ENCODE data around the gene DGUOK. TPM values are rescaled to one million over a fixed set of nuclear protein-coding genes. Genes with fewer than 3 reads are reported as not detected.

DGUOK gene
- total RNA-seq, 1 donor from 2014 or later: 98.0 TPM

DNA sequence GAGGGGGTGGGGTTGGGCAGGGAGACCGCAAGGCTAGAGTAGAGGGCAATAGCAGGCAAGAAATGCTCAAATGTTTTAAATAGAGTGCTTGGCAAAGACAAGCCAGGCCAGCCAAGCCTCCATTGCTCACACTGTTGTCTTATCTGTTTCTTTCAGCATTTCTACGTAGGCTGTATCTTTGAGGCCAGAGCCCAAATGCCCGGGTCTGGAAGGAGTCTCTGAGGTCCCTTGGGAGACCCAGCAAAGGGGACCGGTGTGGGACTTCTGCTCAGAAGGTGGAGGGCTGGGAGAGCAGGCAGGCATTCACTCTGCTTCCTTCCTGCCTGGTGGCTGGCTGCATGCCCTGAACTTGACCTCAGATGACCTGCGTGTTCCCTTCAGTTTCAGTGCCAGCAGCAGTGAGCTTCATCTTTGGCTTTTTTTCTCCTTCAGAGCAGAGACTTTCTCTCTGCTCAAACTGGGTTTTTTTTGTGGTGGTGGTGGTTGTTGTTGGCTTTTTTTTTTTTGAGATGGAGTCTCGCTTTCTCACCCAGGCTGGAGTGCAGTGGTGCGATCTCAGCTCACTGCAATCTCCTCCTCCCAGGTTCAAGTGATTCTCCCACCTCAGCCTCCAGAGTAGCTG lies 44.3 kb downstream of the DGUOK start:
- intact Hi-C loops (cut with micrococcal nuclease): loop anchor here (1.0 to 2.0 kb wide), 3 partner anchors 8 to 176 kb away; partner anchors contain the start of genes BOLA3 and TET3
- DNase-seq (ENCODE audit: low spot score): peak; percentile 32
- no peaks in the 10 kb centered on the region for H3K27me3 Mint-ChIP-seq (ENCODE audit: insufficient read depth)
- H3K4me3 Mint-ChIP-seq: peak overlapping the region; percentile 69
- H3K9me3 Mint-ChIP-seq: no peaks in the 10 kb centered on the region
- H3K36me3 Mint-ChIP-seq (ENCODE audit: low read depth): no peaks in the 10 kb centered on the region
- H3K27ac Mint-ChIP-seq: peak overlapping the region; percentile 79
- peaks cover 38% of the 10 kb centered on the region for H3K4me1 Mint-ChIP-seq (ENCODE audit: low read depth)

DNA sequence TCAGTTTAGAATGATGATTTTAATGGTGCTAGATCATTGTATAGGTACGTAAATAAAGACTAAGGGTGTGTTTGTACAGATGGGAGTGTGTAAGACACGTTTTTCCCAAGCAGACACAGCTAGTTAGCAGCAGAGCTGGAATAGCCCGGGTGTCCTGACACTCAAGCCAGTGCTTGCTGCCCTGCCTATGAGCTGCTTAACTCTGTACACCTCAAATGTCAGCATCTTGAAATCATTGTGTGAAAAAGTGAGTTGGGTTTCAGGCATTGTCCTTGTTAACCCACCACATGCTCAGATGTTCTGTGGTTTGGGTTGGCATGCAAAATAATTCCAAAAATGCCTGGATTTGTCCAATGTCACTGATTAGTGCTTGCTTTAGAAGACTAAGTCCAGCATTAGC lies 45.0 kb downstream of the DGUOK start:
- intact Hi-C loops (cut with micrococcal nuclease): loop anchor here (1.0 to 2.0 kb wide), 3 partner anchors 8 to 175 kb away; partner anchors contain the start of genes BOLA3 and TET3
- peak overlapping the region; percentile 69 for H3K4me3 Mint-ChIP-seq
- H3K4me1 Mint-ChIP-seq (ENCODE audit: low read depth): peaks cover 38% of the 10 kb centered on the region
- no peaks in the 10 kb centered on the region for H3K36me3 Mint-ChIP-seq (ENCODE audit: low read depth)
- H3K9me3 Mint-ChIP-seq: no peaks in the 10 kb centered on the region
- no peaks in the 10 kb centered on the region for H3K27me3 Mint-ChIP-seq (ENCODE audit: insufficient read depth)
- peak overlapping the region; percentile 79 for H3K27ac Mint-ChIP-seq
- no peak for DNase-seq (ENCODE audit: low spot score)

DNA sequence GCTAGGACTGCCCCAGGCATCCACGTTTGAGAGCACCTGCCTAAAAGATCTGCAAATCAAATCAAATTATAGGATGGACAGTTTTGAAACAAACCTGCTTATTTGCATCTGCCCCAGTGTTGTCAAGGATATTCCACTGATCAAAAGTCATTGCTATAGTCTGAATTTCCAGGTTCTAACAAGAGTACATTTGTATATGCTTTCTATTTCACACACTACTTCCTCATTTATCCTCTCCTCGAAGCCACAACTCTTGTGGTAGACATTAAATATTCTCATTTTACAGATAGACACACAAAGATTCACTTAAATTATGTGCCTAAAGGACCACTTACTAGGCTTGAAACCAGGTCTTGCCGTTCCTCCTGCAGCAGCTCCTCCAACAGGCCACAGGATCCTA lies 46.2 kb downstream of the DGUOK start:
- H3K27me3 Mint-ChIP-seq (ENCODE audit: insufficient read depth): no peaks in the 10 kb centered on the region
- H3K36me3 Mint-ChIP-seq (ENCODE audit: low read depth): no peaks in the 10 kb centered on the region
- peaks cover 48% of the 10 kb centered on the region for H3K4me1 Mint-ChIP-seq (ENCODE audit: low read depth)
- H3K9me3 Mint-ChIP-seq: no peaks in the 10 kb centered on the region
- no peak for DNase-seq (ENCODE audit: low spot score)
- intact Hi-C loops (cut with micrococcal nuclease): no loop called here
- H3K27ac Mint-ChIP-seq: no peak overlapping the region
- no peak overlapping the region for H3K4me3 Mint-ChIP-seq

DNA sequence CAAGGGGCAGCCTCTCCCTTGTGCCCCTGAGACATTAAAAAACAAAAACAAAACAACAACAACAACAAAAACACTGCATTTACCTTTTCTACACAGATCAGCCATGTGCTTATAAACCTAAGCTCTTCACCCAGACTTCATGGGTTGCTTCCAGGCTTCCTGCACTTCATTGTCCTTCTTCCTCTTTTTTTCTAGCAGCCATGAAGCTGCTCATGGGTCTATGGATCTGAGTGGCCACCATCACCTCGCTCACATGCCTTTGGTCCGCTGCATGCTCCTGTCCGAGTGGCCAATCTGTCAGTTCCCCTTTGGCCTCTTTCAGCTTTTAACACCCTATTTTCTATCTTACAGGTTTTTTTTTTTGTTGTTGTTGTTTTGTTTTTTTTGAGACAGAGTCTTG lies 49.1 kb downstream of the DGUOK start:
- Mint-ChIP-seq H3K4me3 (no peak overlapping the region), H3K36me3 (ENCODE audit: low read depth) (peaks cover 1% of the 10 kb centered on the region), H3K27ac (no peak overlapping the region), H3K4me1 (ENCODE audit: low read depth) (peaks cover 62% of the 10 kb centered on the region), H3K9me3 (no peaks in the 10 kb centered on the region), H3K27me3 (ENCODE audit: insufficient read depth) (no peaks in the 10 kb centered on the region)
- intact Hi-C loops (cut with micrococcal nuclease): no loop called here
- no peak for DNase-seq (ENCODE audit: low spot score)

DNA sequence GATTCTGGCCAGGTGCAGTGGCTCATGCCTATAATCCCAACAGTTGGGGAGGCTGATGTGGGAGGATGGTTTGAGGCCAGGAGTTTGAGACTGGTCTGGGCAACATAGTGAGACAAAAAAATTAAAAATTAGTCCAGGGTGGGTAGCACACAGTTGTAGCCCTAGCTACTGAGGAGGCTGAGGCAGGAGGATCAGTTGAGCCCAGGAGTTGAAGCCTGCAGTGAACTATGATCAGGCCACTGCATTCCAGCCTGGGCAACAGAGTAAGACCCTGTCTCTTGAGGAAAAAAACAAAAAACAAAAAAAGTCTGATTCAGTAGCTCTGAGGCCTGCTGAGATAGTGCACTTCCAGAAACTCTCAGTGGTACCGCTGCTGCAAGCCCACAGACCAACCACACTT lies 50.1 kb downstream of the DGUOK start:
- Mint-ChIP-seq H3K4me3 (no peak overlapping the region), H3K27me3 (ENCODE audit: insufficient read depth) (peaks cover 5% of the 10 kb centered on the region), H3K9me3 (no peaks in the 10 kb centered on the region), H3K36me3 (ENCODE audit: low read depth) (peaks cover 1% of the 10 kb centered on the region), H3K27ac (no peak overlapping the region), H3K4me1 (ENCODE audit: low read depth) (peaks cover 62% of the 10 kb centered on the region)
- intact Hi-C loops (cut with micrococcal nuclease): no loop called here
- DNase-seq (ENCODE audit: low spot score): no peak

DNA sequence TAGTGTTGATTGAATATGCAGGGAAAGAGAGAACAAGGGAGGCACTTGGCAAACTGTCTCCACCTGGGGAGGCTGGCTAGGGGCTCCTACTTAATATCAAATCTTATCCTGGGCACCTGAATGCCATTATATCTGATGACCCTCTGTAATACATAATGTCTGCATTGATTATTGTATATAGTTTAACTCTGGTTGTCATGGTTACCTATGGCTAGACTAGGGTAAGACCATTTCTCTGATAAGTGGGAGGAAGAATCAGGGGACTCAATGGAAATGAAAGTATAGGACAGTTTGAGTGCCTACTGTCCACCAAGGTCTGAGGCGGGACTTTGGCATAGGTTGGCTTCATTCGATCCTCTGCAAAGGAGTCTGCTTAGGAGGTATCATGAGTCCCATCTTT lies 50.8 kb downstream of the DGUOK start:
- Mint-ChIP-seq H3K4me1 (ENCODE audit: low read depth) (peaks cover 62% of the 10 kb centered on the region), H3K9me3 (no peaks in the 10 kb centered on the region), H3K36me3 (ENCODE audit: low read depth) (peaks cover 1% of the 10 kb centered on the region), H3K4me3 (no peak overlapping the region), H3K27me3 (ENCODE audit: insufficient read depth) (peaks cover 12% of the 10 kb centered on the region), H3K27ac (peak overlapping the region; percentile 12)
- intact Hi-C loops (cut with micrococcal nuclease): no loop called here
- no peak for DNase-seq (ENCODE audit: low spot score)

DNA sequence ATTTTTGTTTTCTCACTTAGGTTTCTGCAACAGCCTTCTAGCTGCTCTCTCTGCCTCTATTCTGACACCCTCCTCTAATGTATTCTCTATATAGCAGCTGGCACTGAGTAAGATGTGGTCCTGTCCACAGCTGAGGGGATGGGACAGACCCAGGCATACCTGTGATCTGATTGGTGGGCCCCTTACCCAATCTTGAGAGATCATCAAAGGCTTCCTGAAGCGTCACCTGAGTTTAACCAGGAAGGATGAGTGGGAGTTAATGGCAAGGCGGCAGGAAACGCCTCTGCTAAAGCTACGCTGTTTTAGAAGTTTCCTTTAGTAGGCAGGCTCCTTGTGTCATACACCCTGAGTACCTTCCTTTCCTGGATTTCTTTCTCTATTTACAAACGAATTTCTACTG lies 52.3 kb downstream of the DGUOK start:
- Mint-ChIP-seq H3K27ac (peak overlapping the region; percentile 61), H3K4me3 (peak overlapping the region; percentile 67), H3K27me3 (ENCODE audit: insufficient read depth) (peaks cover 22% of the 10 kb centered on the region), H3K9me3 (no peaks in the 10 kb centered on the region), H3K4me1 (ENCODE audit: low read depth) (peaks cover 67% of the 10 kb centered on the region), H3K36me3 (ENCODE audit: low read depth) (peaks cover 1% of the 10 kb centered on the region)
- intact Hi-C loops (cut with micrococcal nuclease): loop anchor here (1.0 to 2.0 kb wide), 4 partner anchors 16 to 148 kb away; partner anchors contain the start of gene DGUOK
- peak; percentile 47 for DNase-seq (ENCODE audit: low spot score)

DNA sequence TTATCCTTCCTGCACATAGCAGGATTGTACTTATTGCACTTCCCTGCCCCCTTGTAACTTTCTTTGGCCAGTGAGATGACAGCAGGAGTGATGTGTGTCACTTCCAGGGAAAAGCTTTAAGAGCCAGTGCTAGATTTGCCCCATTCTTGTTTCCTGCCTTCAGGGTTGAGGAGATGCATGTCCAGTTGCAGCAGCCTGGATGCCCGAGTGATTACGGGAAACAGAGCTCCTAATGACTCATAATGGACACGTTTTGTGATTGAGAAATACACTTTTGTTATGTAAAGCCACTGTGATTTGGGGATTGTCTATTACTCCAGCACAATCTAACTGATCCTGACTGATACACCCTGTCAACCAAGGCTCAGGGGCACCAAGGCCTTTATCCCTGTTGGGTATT lies 53.0 kb downstream of the DGUOK start:
- no peak for DNase-seq (ENCODE audit: low spot score)
- Mint-ChIP-seq H3K36me3 (ENCODE audit: low read depth) (peaks cover 1% of the 10 kb centered on the region), H3K4me3 (peak overlapping the region; percentile 56), H3K27me3 (ENCODE audit: insufficient read depth) (peaks cover 22% of the 10 kb centered on the region), H3K27ac (peak overlapping the region; percentile 65), H3K4me1 (ENCODE audit: low read depth) (peaks cover 67% of the 10 kb centered on the region), H3K9me3 (no peaks in the 10 kb centered on the region)
- intact Hi-C loops (cut with micrococcal nuclease): loop anchor here (1.0 to 10.0 kb wide), 5 partner anchors 17 to 475 kb away; partner anchors contain the start of genes DGUOK, INO80B and WBP1

DNA sequence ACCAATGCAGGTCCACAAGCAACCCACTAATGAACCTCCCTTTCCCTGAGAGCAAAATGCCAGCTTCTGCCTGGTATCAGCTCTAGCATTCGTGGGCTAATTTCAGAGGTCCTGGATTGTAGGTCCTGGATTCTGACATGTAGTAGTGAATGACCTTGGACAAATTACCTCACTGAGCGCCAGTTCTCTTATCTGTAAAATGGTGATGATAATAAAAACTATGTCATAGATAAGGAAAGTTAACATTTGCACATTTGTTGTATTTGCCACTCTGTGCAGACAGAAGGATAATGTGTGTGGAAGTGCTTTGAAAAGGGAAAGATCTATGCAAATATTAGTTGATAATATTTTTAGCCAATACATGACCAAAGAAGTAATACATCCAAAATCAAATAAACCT lies 53.9 kb downstream of the DGUOK start:
- H3K27ac Mint-ChIP-seq: no peak overlapping the region
- no peaks in the 10 kb centered on the region for H3K9me3 Mint-ChIP-seq
- intact Hi-C loops (cut with micrococcal nuclease): loop anchor here (10.0 kb wide), 1 partner anchor 474 kb away; the partner anchor contains the start of genes INO80B and WBP1
- H3K4me3 Mint-ChIP-seq: peak overlapping the region; percentile 67
- no peak for DNase-seq (ENCODE audit: low spot score)
- peaks cover 67% of the 10 kb centered on the region for H3K4me1 Mint-ChIP-seq (ENCODE audit: low read depth)
- H3K27me3 Mint-ChIP-seq (ENCODE audit: insufficient read depth): peaks cover 22% of the 10 kb centered on the region
- peaks cover 1% of the 10 kb centered on the region for H3K36me3 Mint-ChIP-seq (ENCODE audit: low read depth)

DNA sequence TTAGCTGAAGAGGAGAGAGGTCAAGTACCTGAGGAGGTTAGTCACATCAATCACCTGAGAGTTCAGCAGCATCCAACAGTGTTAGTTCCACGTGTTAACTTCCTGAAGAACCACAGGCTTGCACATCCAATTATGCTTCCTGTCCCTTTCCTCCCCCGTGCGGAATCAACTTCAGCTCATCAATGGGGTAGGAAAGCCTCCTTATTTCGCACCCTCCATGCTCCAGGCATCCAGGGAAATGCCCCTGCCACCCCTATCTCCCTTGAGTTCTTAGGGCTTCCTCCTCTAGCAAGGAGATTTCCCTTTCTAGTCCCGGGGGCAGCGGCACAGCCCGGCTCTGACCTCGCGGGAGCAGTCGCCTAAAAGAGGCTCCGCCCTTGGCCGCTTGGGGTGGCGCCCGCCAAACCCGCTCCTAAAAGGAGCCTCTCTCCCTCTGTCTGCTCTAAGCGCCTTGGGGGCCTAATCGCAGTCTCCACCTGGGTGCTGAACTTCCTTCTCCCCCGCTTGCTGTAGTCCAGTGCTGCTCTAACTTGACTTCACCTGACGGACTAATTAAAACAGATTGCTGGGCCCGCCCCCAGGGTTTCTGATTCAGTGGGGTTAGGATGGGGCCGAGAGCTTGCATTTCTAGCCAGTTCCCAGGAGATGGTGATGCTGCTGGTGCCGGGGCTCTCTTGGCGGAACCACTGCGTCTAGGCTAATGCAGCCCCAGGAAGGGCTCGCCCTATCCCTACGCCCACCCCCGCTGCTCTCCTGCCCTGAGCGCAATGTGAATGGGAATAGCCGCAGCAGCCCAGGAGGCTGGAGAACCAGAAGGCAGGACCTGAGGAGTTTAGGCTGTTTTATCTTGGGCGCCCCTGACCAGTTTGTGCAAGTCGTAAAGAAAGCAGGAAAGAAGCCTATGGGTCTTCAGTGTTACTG lies 54.7 kb downstream of the DGUOK start:
- Mint-ChIP-seq H3K27me3 (ENCODE audit: insufficient read depth) (peaks cover 26% of the 10 kb centered on the region), H3K27ac (no peak overlapping the region), H3K9me3 (no peaks in the 10 kb centered on the region), H3K4me1 (ENCODE audit: low read depth) (peaks cover 75% of the 10 kb centered on the region), H3K4me3 (peak overlapping the region; percentile 67), H3K36me3 (ENCODE audit: low read depth) (peaks cover 5% of the 10 kb centered on the region)
- intact Hi-C loops (cut with micrococcal nuclease): loop anchor here (10.0 kb wide), 1 partner anchor 473 kb away; the partner anchor contains the start of genes INO80B and WBP1
- no peak for DNase-seq (ENCODE audit: low spot score)

DNA sequence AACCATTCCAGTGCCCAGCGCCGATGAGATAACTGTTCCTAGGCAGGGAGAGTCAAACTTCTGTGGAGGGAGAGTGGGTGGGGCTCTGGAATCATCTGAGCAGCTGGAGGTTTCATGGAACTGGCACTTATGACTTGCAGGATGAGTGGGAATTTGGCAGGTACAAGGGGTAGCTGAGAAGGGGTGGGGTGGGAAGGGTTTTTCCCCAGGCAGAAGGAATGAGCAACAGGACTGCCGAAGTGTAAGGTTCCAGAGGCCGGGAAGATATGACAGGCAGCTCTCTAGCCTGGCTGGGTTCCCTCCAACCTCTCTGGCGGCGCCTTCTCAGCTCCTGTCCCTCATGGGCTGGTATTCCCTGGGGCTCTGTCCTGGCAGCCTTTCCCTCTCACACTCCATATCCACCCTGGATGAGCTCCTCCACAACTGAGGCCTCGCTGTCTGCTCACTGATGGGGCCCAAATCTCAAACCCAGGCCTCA lies 55.5 kb downstream of the DGUOK start:
- H3K36me3 Mint-ChIP-seq (ENCODE audit: low read depth): peaks cover 11% of the 10 kb centered on the region
- H3K4me1 Mint-ChIP-seq (ENCODE audit: low read depth): peaks cover 80% of the 10 kb centered on the region
- H3K27me3 Mint-ChIP-seq (ENCODE audit: insufficient read depth): peaks cover 27% of the 10 kb centered on the region
- no peak for DNase-seq (ENCODE audit: low spot score)
- H3K4me3 Mint-ChIP-seq: peak overlapping the region; percentile 67
- no peaks in the 10 kb centered on the region for H3K9me3 Mint-ChIP-seq
- no peak overlapping the region for H3K27ac Mint-ChIP-seq
- intact Hi-C loops (cut with micrococcal nuclease): loop anchor here (10.0 kb wide), 1 partner anchor 473 kb away; the partner anchor contains the start of genes INO80B and WBP1

DNA sequence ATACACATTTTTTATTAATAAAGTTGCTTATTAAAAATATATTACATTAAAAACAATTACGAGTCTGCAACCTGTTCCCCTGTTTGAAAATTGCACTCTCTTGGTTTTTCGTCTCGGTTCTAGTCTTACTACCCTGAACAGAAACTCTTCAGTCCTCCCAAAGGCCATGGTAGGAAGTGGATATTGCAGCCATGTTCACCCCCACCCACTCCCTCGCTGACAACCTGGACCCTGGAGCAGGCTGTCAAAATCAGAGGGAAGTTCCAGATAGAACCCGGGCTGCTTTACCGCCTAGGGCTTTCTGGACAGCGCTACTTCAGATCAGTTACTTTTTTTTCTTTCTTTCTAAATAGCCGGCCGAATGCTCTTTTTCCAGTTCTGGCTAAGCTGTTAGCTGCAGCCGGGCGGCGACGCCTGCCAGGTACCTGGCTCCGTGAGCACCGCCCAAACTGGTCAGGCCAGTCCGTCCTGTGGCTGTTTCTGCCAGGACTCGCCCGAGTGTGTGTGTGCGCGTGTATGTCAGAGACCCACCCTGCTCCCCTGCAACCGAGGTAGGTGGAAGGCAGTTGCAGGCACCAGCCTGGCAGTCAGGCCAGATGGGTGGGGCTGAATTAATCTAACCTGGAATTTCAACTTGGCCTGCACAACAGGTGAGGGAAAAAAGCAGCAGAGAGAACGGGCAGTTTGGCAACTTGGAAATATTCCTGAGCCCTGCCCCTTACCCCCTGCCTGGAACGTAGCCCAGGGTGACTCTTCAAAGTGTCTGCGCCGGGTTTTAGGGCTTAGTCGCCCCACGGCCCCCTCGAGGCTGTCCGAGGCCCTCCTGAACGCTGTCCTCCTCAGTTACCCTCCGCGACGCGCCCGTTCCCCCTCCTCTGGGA lies 56.9 kb downstream of the DGUOK start:
- Mint-ChIP-seq H3K27ac (peak overlapping the region; percentile 87), H3K4me1 (ENCODE audit: low read depth) (peaks cover 83% of the 10 kb centered on the region), H3K9me3 (no peaks in the 10 kb centered on the region), H3K4me3 (peak overlapping the region; percentile 81), H3K27me3 (ENCODE audit: insufficient read depth) (peaks cover 29% of the 10 kb centered on the region), H3K36me3 (ENCODE audit: low read depth) (peaks cover 18% of the 10 kb centered on the region)
- DNase-seq (ENCODE audit: low spot score): no peak
- intact Hi-C loops (cut with micrococcal nuclease): loop anchor here (2.0 to 10.0 kb wide), 2 partner anchors 13 to 471 kb away; partner anchors contain the start of genes INO80B and WBP1
